Neural progenitor cell (in vitro differentiated cells): ENCODE data around the gene TBC1D30. TPM values are rescaled to one million over a fixed set of nuclear protein-coding genes. Genes with fewer than 3 reads are reported as not detected.

Source experiments
- DNase-seq: peaks from one replicate; pipeline ENCODE4 v3.0.0-alpha.2; 2016; ENCODE audit warnings: low spot score
- H2AFZ ChIP-seq: fragments of 200-600 bp; sonication (generic); replicated peaks from 2 replicates; pipeline ENCODE4 v1.6.1; 2016; ENCODE audit warnings: antibody characterized with exemption
- H3F3A ChIP-seq: fragments of 200-600 bp; sonication (generic); 2 replicates; pipeline ENCODE4 v1.6.1; 2016; ENCODE audit warnings: antibody characterized with exemption, low read depth
- H3K27ac ChIP-seq: fragments of 200-600 bp; sonication (generic); 2 replicates; pipeline ENCODE4 v1.5.1; 2016; ENCODE audit warnings: mild to moderate bottlenecking
- H3K27me3 ChIP-seq: fragments of 200-600 bp; sonication (generic); 2 replicates; pipeline ENCODE4 v1.6.1; 2016; ENCODE audit warnings: mild to moderate bottlenecking, moderate library complexity
- H3K36me3 ChIP-seq: fragments of 200-600 bp; sonication (generic); 2 replicates; pipeline ENCODE4 v1.5.1; 2016
- H3K4me1 ChIP-seq: fragments of 200-600 bp; sonication (generic); 2 replicates; pipeline ENCODE4 v1.6.1; 2016; ENCODE audit warnings: mixed run types
- H3K4me2 ChIP-seq: fragments of 200-600 bp; sonication (generic); 2 replicates; pipeline ENCODE4 v1.6.1; 2016
- H3K4me3 ChIP-seq: fragments of 200-600 bp; sonication (generic); 2 replicates; pipeline ENCODE4 v1.5.1; 2016
- H3K79me2 ChIP-seq: fragments of 200-600 bp; sonication (generic); 2 replicates; pipeline ENCODE4 v1.6.1; 2016; ENCODE audit warnings: low read depth
- H3K9ac ChIP-seq: fragments of 200-600 bp; sonication (generic); 2 replicates; pipeline ENCODE4 v1.6.1; 2016
- H3K9me3 ChIP-seq: fragments of 200-600 bp; sonication (generic); 2 replicates; pipeline ENCODE4 v1.5.1; 2016; ENCODE audit warnings: low read depth
- H4K20me1 ChIP-seq: fragments of 200-600 bp; sonication (generic); 2 replicates; pipeline ENCODE4 v1.6.1; 2016; ENCODE audit warnings: low read depth
- H3K27ac Mint-ChIP-seq: 3 replicates; pipeline ENCODE4 v1.8.0; 2021; ENCODE audit warnings: mixed read lengths
- H3K27me3 Mint-ChIP-seq: 2 replicates; pipeline ENCODE4 v1.8.0; 2022; ENCODE audit warnings: low read depth, mild to moderate bottlenecking, inconsistent platforms, moderate library complexity, mixed read lengths; ENCODE audit not compliant: insufficient read depth
- H3K36me3 Mint-ChIP-seq: 3 replicates; pipeline ENCODE4 v1.8.0; 2021; ENCODE audit warnings: mixed read lengths
- H3K4me1 Mint-ChIP-seq: 3 replicates; pipeline ENCODE4 v1.8.0; 2021; ENCODE audit warnings: mixed read lengths
- H3K4me3 Mint-ChIP-seq: 3 replicates; pipeline ENCODE4 v1.8.0; 2021; ENCODE audit warnings: mild to moderate bottlenecking, moderate library complexity, mixed read lengths
- H3K9me3 Mint-ChIP-seq: 3 replicates; pipeline ENCODE4 v1.8.0; 2020; ENCODE audit warnings: mixed read lengths
- CTCF ChIP-seq: fragments of 200-600 bp; sonication (generic); IDR thresholded peaks from 2 replicates; pipeline ENCODE4 v1.5.1; 2017; ENCODE audit warnings: antibody characterized with exemption, mild to moderate bottlenecking
- EZH2 ChIP-seq: fragments of 200-600 bp; sonication (generic); IDR thresholded peaks from 2 replicates; pipeline ENCODE4 v1.6.1; 2017; ENCODE audit warnings: antibody characterized with exemption, mild to moderate bottlenecking, moderate library complexity
- EZH2phosphoT487 ChIP-seq: fragments of 200-600 bp; sonication (generic); IDR thresholded peaks from 2 replicates; pipeline ENCODE4 v1.6.1; 2017; ENCODE audit warnings: antibody characterized with exemption
- total RNA-seq: library from RNA; depleted of rRNA; stranded (reverse); fragments of >200 nt; gene quantifications from 2 replicates; pipeline ENCODE4 v1.2.3, GENCODE V29; 2015; ENCODE audit warnings: low replicate concordance

The TBC1D30 gene
- total RNA-seq, 1 donor from 2014 or later: 9.7 TPM

- H3K27ac ChIP-seq: no peak overlapping the region
- H3K27me3 Mint-ChIP-seq: peaks cover 2% of the 10 kb centered on the region
- H3K27ac Mint-ChIP-seq: no peak overlapping the region
- H3K9me3 Mint-ChIP-seq: no peaks in the 10 kb centered on the region
- no peaks in the 10 kb centered on the region for H3K36me3 ChIP-seq
- H3K36me3 Mint-ChIP-seq: no peaks in the 10 kb centered on the region
- no peak overlapping the region for H3K9ac ChIP-seq
- H3F3A ChIP-seq: no peaks in the 10 kb centered on the region
- H4K20me1 ChIP-seq: no peaks in the 10 kb centered on the region
- H3K27me3 ChIP-seq: no peaks in the 10 kb centered on the region
- H2AFZ ChIP-seq: no peak overlapping the region
- TF ChIP-seq EZH2: no peak
- no peak for TF ChIP-seq CTCF
- no peak for TF ChIP-seq EZH2phosphoT487
- no peak overlapping the region for H3K4me3 Mint-ChIP-seq
- no peak overlapping the region for H3K4me3 ChIP-seq
- no peaks in the 10 kb centered on the region for H3K79me2 ChIP-seq
- H3K4me1 ChIP-seq: no peaks in the 10 kb centered on the region
- H3K4me2 ChIP-seq: no peak overlapping the region
- H3K4me1 Mint-ChIP-seq: peaks cover 3% of the 10 kb centered on the region
- no peak for DNase-seq
- no peaks in the 10 kb centered on the region for H3K9me3 ChIP-seq
Measured at GRCh38 chr12:64798165-64798564, 26.3 kb upstream of the TBC1D30 start.

- no peak overlapping the region for H3K9ac ChIP-seq
- H3F3A ChIP-seq: no peaks in the 10 kb centered on the region
- Mint-ChIP-seq H3K27me3 (peaks cover 2% of the 10 kb centered on the region), H3K9me3 (no peaks in the 10 kb centered on the region), H3K4me3 (no peak overlapping the region), H3K4me1 (no peaks in the 10 kb centered on the region), H3K36me3 (no peaks in the 10 kb centered on the region), H3K27ac (no peak overlapping the region)
- no peaks in the 10 kb centered on the region for H3K4me1 ChIP-seq
- H3K27ac ChIP-seq: no peak overlapping the region
- no peaks in the 10 kb centered on the region for H3K9me3 ChIP-seq
- H3K4me3 ChIP-seq: no peak overlapping the region
- no peak overlapping the region for H3K4me2 ChIP-seq
- no peaks in the 10 kb centered on the region for H3K79me2 ChIP-seq
- H4K20me1 ChIP-seq: no peaks in the 10 kb centered on the region
- no peaks in the 10 kb centered on the region for H3K36me3 ChIP-seq
- DNase-seq: no peak
- TF ChIP-seq CTCF (no peak), EZH2 (no peak), EZH2phosphoT487 (no peak)
- H3K27me3 ChIP-seq: no peaks in the 10 kb centered on the region
- no peak overlapping the region for H2AFZ ChIP-seq
Measured at GRCh38 chr12:64800640-64801039, 23.8 kb upstream of the TBC1D30 start.

- Mint-ChIP-seq H3K36me3 (no peaks in the 10 kb centered on the region), H3K27ac (no peak overlapping the region), H3K27me3 (peaks cover 2% of the 10 kb centered on the region), H3K9me3 (no peaks in the 10 kb centered on the region), H3K4me3 (no peak overlapping the region), H3K4me1 (no peaks in the 10 kb centered on the region)
- no peak overlapping the region for H3K9ac ChIP-seq
- no peak overlapping the region for H3K27ac ChIP-seq
- H3K4me1 ChIP-seq: no peaks in the 10 kb centered on the region
- peak; percentile 6 for DNase-seq
- no peaks in the 10 kb centered on the region for H4K20me1 ChIP-seq
- H3K27me3 ChIP-seq: no peaks in the 10 kb centered on the region
- H3K79me2 ChIP-seq: no peaks in the 10 kb centered on the region
- no peak for TF ChIP-seq EZH2
- peak; percentile 45 for TF ChIP-seq CTCF
- TF ChIP-seq EZH2phosphoT487: no peak
- H3K9me3 ChIP-seq: no peaks in the 10 kb centered on the region
- no peaks in the 10 kb centered on the region for H3K36me3 ChIP-seq
- no peak overlapping the region for H2AFZ ChIP-seq
- no peaks in the 10 kb centered on the region for H3F3A ChIP-seq
- H3K4me2 ChIP-seq: no peak overlapping the region
- H3K4me3 ChIP-seq: no peak overlapping the region
Measured at GRCh38 chr12:64801381-64801780, 23.1 kb upstream of the TBC1D30 start.
